22Rv1 (cell line): ENCODE measurements around the gene USP48.

Experiments used
- H3K27ac ChIP-seq: fragments of 450-650 bp; 2 replicates; pipeline ENCODE4 v1.5.1; 2017
- CTCF ChIP-seq: fragments of 450-650 bp; IDR thresholded peaks from 2 replicates; pipeline ENCODE4 v1.5.1; 2017; ENCODE audit warnings: mild to moderate bottlenecking
- ZFX ChIP-seq: fragments of 450-650 bp; IDR thresholded peaks from 2 replicates; pipeline ENCODE4 v1.6.1; 2017; ENCODE audit warnings: antibody characterized with exemption, borderline replicate concordance

Gene USP48

GRCh38 chr1:21751281-21751680 lies 31.7 kb downstream of the USP48 start:
- H3K27ac ChIP-seq, result no peak overlapping the region
- TF ChIP-seq CTCF (no peak), ZFX (no peak)

GRCh38 chr1:21750841-21751240 lies 32.1 kb downstream of the USP48 start:
- no peak for TF ChIP-seq CTCF
- no peak for TF ChIP-seq ZFX
- no peak overlapping the region for H3K27ac ChIP-seq

- H3K27ac ChIP-seq, result no peak overlapping the region
- TF ChIP-seq CTCF (no peak), ZFX (no peak)
Observed at GRCh38 chr1:21749859-21750468, 33.0 kb downstream of the USP48 start.

GRCh38 chr1:21749109-21749508 lies 33.8 kb downstream of the USP48 start:
- H3K27ac ChIP-seq, result no peak overlapping the region
- TF ChIP-seq ZFX, result no peak
- no peak for TF ChIP-seq CTCF

- TF ChIP-seq ZFX, result no peak
- TF ChIP-seq CTCF, result no peak
- H3K27ac ChIP-seq, result no peak overlapping the region
Observed at GRCh38 chr1:21743476-21743875, 39.5 kb downstream of the USP48 start.

- no peak overlapping the region for H3K27ac ChIP-seq
- TF ChIP-seq ZFX, result no peak
- no peak for TF ChIP-seq CTCF
Observed at GRCh38 chr1:21742578-21742977, 40.4 kb downstream of the USP48 start.

GRCh38 chr1:21741206-21741605 lies 41.7 kb downstream of the USP48 start:
- TF ChIP-seq ZFX, result no peak
- TF ChIP-seq CTCF, result no peak
- H3K27ac ChIP-seq, result no peak overlapping the region
